Measurements from ENCODE around the gene ROR2. TPM values are rescaled to one million over a fixed set of nuclear protein-coding genes. Genes with fewer than 3 reads are reported as not detected.

ROR2 gene
- total and polyA plus RNA-seq, 2 of the 8 experiments (the other 6 are each of a cell fraction or from before 2014, with no cell fraction given) = 2.7 to 4.3 TPM

GRCh38 chr9:91516081-91516480, 433.9 kb downstream of the ROR2 start (continued):
- no peak for TF ChIP-seq BACH1 (IDR thresholded peaks at IDR 0.05; ENCODE audit: low read length)
- no peak for TF ChIP-seq RNF2 (IDR thresholded peaks at IDR 0.05; ENCODE audit: borderline replicate concordance, low read depth, low read length, missing control alignments, poor library complexity, severe bottlenecking)
- no peak for TF ChIP-seq MAX (IDR thresholded peaks at IDR 0.05)
- no peak for TF ChIP-seq KDM1A (IDR thresholded peaks at IDR 0.05; ENCODE audit: borderline replicate concordance, low read length)
- TF ChIP-seq RBBP5 (IDR thresholded peaks at IDR 0.05; ENCODE audit: borderline replicate concordance, low read depth, low read length) = no peak

All from H1 (cell line).